NK-92 treated with Interleukin-12 subunit alpha and Interleukin-12 subunit beta, amount 100 ng/mL, for 24 hours (cell line): ENCODE results near the gene RALGAPA1.
"Not testable (repeated sequence)": the region's sequence is repeated elsewhere in the genome, so short reads cannot be mapped to it uniquely, and the experiment has no call there.

ENCODE experiments used
- DNase-seq: peaks from one replicate; lab custom pipeline; 2025; lab: John Stamatoyannopoulos, UW

The RALGAPA1 gene

DNA sequence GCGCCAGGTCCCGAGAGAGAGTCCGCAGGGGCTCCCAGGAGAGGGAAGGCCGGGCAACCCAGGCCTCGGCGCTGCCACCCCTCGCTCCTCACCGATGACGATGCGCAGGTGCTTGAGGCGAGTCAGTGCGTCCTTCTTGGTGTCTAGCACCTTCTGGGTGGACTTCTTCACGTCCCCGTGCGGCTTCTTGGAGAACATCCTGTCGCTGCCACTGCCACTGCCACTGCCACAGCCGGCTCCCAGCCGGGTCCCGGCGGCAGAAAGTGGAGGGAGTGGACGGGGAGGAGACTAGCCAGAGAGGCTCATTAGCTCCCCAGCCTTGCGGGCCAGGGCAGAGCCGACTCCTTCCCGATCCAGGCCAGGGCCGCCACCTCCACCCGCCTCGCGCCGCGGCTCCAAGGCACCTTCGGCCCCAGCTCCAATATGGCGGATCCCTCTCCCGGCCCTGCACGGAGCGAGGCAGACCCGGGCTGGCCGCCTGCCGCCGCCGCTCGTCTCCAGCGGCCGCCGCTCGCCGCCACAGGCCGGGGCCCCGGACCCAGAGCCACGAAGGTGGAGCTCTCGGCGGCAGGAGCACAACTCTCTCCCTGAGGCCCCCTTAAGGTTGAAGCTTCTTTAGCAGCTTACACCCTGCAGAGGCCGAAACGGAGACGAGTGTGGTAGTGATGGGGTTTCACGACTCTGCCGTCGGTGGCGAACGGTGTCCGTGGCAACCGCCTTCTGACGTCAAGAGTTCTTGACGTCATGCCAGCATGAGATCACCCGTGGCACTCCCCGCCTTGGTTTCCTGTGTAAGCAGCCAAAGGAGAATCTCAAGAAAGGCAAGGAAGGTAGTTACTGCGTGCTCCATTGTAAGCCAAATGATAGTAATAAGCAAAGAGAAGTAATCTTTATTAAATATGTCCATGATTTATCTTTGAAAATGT, at the start of gene RALGAPA1:
RALGAPA1 (minus strand) TSS at position 658 of the 926 bp plus-strand sequence; CDS start at position 198, 460 bp downstream.
- peak; percentile 91 for DNase-seq

GRCh38 chr14:35858521-35859209, 49.6 kb upstream of the RALGAPA1 start:
- no peak for DNase-seq

GRCh38 chr14:35855876-35856481, 46.9 kb upstream of the RALGAPA1 start:
- no peak for DNase-seq

DNA sequence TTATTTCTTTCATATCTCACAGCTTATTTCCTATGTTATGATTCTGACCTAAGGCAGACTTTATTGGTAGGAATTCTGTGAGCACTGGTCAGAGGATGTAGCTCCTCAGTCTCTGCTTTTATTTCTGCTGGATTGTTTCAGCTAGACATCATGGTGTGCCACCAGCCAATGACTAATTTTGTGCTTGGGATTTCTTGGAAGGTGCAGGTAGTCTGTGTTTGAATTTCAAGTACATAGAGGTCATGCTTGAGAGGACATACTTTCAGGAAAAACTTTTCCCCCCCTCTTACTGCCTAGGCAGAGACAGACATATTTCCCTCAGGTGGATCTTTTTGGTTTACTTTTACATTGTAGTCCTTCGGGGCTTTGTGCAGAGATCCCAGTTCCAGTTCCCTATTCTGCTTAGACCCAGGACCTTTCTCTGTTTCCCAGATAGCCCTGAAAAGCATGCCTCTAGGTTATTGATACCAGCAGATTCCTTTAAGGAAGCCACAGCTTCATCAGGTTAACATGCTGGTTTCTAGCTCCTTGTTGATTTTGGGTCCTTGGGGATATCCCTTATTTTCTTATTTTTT, 45.7 kb upstream of the RALGAPA1 start:
- DNase-seq: no peak

DNA sequence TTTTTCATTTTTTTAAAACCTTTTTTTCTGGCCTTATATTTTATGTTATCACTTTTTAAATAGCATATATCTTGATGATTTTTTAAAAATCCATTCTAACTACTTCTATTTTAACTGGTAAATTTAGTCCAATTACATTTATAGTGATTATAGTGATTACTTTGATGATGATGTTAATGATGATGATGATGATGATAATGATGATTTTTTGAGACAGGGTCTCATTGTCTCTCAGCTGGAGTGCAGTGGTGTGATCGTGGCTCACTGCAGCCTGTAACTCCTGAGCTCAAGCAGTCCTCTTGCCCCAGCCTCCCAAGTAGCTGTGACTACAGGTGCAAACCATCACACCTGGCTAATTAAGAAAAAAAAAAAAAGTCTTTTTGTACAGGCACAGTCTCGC, 44.1 kb upstream of the RALGAPA1 start:
- no peak for DNase-seq

GRCh38 chr14:35851823-35852222, 42.7 kb upstream of the RALGAPA1 start:
- no peak for DNase-seq

DNA sequence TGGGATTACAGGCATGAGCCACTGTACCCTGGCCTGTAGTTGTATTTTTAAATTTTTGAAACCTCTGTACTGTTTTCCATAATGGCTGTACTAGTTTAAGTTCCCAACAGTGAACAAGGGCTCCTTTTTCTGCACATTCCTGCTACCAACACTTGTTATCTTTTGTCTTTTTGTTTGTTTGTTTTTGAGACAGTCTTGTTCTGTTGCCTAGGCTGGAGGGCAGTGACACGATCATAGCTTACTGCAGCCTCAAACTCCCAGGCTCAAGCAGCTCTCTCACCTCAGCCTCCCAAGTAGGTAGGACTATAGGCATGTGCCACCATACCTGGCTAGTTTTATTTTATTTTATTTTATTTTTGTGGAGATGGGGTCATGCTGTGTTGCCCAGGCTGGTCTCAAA, 40.0 kb upstream of the RALGAPA1 start:
- DNase-seq: no peak

DNA sequence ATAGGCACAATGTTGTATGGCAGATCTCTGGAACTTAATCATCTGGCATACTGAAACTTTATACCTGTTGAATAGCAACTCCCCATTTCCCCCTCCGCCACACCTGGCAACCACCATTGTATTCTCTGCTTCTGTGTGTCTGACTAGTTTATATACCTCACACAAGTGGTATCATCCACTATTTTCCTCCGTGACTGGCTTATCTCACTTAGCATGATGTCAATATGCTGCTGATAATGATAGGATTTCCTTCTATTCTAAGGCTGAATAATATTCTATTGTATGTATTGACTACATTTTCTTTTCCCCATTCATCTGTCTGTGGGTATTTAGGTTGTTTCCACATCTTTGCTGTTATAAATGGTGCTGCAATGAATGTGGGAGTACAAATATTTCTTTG, 38.5 kb upstream of the RALGAPA1 start:
- DNase-seq: no peak

- DNase-seq: no peak
Observed at GRCh38 chr14:35844494-35844893, 35.4 kb upstream of the RALGAPA1 start.

DNA sequence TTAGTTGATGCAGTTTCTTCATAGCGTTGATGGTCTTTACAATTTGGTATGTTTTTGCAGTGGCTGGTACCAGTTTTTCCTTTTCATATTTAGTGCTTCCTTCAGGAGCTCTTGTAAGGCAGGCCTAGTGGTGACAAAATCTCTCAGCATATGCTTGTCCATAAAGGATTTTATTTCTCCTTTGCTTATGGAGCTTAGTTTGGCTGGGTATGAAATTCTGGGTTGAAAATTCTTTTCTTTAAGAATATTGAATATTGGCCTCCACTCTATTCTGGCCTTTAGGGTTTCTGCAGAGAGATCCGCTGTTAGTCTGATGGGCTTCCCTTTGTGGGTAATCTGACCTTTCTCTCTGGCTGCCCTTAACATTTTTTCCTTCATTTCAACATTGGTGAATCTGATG, 33.1 kb upstream of the RALGAPA1 start:
- not testable (repeated sequence) for DNase-seq

GRCh38 chr14:35841704-35842103, 32.6 kb upstream of the RALGAPA1 start:
- not testable (repeated sequence) for DNase-seq

GRCh38 chr14:35835208-35835982, 26.3 kb upstream of the RALGAPA1 start:
- DNase-seq: no peak

DNA sequence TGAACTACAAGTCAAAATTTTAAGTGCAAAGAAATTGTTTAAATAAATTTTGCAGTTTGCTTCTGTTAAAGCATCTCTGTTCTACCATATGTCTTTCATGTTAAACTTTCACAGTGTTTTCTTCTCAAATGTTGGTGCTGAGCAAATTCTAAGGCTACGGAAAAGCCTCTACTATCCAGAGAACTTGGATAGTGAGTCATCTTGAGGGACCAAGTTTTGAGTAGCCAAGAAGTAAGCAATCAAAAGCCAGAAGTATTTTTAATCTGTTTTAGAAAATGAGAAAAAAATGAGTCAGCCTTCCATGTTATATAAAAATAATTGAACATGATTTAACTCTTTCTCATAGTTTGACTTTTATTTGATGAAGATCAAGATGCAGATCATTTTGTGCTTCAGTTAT, 20.4 kb upstream of the RALGAPA1 start:
- DNase-seq: no peak

DNA sequence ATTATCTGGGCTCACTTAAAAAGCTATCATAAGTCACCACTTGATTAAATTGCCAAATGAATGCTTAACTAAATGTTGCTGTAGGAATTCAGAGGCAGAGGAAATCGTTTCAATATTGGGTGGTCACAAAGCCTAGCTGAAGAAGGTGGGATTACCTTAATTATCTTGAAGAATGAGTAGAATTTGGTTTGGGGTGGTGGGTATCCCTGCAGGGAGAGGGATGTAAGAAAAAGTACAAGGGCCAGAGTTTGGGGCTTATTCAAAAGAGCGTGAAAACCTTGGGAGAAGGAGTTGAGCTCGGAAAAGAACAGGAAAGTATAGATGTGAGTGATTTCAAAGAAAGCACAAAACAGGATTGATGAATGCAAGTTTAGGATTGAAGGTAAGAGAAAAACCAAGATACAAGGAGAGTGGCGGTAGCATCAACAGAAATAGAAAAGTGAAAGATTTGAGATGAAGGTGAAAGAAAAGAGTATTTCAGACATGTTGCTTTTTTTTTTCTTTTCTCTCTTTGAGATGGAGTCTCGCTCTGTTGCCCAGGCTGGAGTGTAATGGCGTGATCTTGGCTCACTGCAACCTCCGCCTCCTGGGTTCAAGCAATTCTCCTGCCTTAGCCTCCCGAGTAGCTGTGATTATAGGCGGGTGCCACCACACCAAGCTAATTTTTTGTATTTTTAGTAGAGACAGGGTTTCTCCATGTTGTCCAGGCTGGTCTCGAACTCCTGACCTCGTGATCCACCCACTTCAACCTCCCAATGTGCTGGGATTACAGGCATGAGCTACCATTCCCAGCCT, 18.8 kb upstream of the RALGAPA1 start:
- DNase-seq: no peak

- DNase-seq: no peak
Observed at GRCh38 chr14:35826952-35827416, 17.9 kb upstream of the RALGAPA1 start.

GRCh38 chr14:35826218-35826951, 17.3 kb upstream of the RALGAPA1 start, which contains the start of gene BRMS1L:
TSS of gene BRMS1L (plus strand) at chr14:35826338. CDS start at chr14:35826517, 179 bp downstream.
- peak; percentile 98 for DNase-seq

GRCh38 chr14:35825968-35826217, 16.8 kb upstream of the RALGAPA1 start:
- DNase-seq: no peak

- DNase-seq: not testable (repeated sequence)
Observed at GRCh38 chr14:35824446-35825165, 15.5 kb upstream of the RALGAPA1 start.

DNA sequence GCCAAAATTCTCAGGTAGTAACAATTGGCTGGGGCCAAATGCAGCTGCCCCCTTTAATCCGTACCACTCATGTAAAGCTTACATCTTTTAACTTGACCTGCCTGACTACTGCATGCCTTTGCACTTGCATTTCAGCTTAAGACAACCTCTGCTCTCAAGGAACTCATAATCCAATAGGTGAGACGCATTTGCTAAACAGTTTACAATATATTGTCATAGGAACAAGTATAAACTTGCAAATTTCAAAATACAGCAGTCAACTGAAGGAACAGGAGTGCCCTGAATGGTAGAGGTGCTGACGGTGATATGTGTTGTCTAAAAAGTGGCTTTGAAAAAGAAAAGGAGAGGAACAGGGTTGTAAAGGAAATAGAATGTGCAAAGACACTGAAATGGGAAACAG, 13.4 kb upstream of the RALGAPA1 start:
- DNase-seq: no peak
